C4-2B (cell line): ENCODE measurements around the gene WNT3.

Experiments used
- H3K27ac ChIP-seq: fragments of 450-650 bp; 2 replicates; pipeline ENCODE4 v1.5.1; 2017
- ZFX ChIP-seq: fragments of 450-650 bp; IDR thresholded peaks from 2 replicates; pipeline ENCODE4 v1.6.1; 2017
- TF ChIP-seq, protein P1 (sequence below): fragments of 450-650 bp; conservative IDR thresholded peaks from 2 replicates; pipeline ENCODE4 v1.5.1; 2017; ENCODE audit warnings: mild to moderate bottlenecking

Gene WNT3

DNA sequence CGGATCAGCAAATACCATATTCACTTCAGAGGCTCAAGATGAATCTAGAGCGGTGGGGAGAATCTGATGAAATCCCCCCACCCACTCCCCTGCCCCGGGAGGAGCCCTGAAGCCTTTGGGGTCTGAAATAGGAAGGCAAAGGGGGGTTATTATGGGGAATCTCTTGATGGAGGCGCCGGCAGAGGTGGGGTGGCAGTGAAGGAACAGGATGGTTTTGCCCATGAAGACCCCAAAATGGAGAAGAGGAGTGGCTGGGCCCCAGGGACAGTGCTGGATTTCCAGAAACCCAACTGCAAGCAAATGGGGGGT, 637 bp downstream of the WNT3 start:
- no peak for TF ChIP-seq ZFX
- TF ChIP-seq, protein P1, sequence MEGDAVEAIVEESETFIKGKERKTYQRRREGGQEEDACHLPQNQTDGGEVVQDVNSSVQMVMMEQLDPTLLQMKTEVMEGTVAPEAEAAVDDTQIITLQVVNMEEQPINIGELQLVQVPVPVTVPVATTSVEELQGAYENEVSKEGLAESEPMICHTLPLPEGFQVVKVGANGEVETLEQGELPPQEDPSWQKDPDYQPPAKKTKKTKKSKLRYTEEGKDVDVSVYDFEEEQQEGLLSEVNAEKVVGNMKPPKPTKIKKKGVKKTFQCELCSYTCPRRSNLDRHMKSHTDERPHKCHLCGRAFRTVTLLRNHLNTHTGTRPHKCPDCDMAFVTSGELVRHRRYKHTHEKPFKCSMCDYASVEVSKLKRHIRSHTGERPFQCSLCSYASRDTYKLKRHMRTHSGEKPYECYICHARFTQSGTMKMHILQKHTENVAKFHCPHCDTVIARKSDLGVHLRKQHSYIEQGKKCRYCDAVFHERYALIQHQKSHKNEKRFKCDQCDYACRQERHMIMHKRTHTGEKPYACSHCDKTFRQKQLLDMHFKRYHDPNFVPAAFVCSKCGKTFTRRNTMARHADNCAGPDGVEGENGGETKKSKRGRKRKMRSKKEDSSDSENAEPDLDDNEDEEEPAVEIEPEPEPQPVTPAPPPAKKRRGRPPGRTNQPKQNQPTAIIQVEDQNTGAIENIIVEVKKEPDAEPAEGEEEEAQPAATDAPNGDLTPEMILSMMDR: no peak
- H3K27ac ChIP-seq: no peak overlapping the region

DNA sequence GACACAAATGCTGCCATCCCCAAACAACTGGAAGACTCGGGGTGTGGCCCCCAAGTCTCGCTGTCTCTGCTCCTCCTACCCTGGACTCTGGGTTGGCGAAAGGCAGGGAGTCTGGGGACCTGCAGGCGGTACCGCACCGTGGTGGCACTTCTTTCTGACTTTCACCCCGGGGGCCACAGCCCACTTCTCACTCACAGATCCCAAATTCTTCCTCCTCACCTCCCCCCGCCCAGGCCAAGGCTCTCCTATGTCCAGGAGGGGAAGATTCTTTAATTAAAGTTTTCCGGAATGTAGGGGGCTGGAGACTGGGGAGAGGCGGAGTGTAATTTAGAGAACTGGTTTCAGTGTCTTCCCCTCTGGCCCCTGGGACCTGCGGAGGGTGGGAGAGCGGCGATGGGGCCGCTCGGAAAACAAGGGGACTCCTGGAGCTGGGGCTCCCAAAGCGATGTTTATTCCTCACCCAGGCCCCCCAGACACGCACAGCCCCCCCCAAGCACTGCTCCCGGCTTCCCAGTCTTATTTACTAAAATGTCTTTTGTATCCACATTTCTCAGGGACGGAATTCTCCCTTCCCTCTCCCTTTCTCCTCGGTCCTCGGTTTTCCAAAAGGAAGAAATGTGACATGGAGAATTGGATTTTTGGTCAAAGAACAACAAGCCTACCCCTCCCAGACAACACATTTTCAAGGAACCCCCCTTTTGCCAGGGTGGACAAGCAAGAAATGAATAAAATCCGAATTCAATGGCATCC, 1.2 kb downstream of the WNT3 start:
- H3K27ac ChIP-seq: no peak overlapping the region
- TF ChIP-seq, protein P1: no peak
- TF ChIP-seq ZFX: no peak

DNA sequence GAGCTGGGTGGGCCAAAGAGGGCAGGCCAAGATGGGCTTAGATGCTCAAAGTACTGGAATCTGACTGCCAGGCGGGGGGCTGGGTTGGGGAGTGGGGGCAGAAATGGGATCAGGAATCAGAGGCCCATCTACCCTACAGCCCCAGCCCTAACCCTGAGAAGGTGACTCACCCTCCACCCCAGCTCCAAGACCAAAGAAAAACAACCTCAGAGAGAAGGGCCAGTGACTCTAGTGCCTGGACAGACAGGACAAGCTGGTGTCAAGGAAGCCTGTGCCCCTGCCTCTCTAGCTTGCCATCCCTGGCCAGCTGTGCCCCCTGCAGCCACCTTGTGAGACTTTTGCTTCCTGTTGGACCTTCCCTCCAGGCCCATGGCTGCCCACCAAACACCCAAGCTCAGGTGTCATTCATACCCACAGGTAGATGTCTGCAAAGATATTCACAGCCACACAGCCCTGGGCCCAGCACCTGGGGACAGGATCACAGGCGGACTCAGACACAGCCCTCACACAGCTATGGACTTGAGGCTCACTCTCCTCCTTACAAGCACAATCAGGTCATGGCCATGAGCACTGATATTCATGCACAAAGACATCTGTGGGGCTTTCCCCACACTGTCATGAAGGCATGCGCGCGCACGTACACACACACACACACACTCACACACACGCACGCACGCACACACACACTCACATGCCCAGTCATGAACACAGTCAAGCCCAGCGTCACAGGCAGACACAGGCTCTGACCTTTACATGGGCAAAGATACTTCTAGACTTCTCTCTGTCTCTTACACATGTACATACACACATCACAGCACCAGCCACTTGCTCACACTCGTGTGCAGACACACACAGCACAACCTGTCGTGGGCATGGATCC, 2.8 kb downstream of the WNT3 start:
- no peak overlapping the region for H3K27ac ChIP-seq
- TF ChIP-seq, protein P1: no peak
- no peak for TF ChIP-seq ZFX

DNA sequence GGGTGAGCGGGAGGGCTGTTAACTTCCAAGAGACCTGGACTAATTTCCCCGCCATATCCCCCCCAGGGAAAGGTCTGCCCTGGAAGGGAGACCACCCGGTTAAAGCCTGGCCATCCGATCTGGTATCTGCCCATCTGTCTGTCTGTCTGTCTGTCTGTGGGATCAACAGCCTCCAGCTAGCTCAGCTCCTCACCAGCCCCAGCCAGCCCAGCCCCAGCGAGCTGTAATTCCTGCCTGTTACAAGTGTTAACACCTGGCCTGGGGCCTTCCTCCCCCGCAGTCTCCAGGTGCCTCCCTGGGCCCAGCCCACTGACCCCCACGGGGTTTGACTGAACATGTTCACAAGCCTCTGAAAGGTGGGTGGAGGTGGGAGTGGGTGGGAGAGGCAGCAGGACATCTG, 4.0 kb downstream of the WNT3 start:
- no peak for TF ChIP-seq ZFX
- TF ChIP-seq, protein P1: no peak
- no peak overlapping the region for H3K27ac ChIP-seq

DNA sequence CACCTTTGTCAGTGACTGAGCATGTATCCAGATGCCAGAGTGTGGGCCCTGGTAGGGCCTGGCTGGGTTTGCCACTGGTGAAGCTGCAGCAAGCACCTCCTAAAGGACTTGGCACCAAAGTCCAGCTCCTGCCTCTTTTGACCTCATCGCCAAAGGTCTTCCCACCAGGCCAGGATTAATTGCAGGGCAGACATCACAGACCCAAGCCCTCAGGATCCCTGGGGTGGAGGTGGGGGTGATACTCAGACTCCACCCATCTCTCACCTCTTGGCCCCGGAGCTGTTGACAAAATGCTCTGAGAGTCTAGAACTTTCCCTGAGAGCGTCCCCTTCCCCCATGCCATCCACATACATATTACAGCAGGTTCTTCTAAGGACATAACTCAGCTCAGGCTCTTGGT, 4.6 kb downstream of the WNT3 start:
- TF ChIP-seq, protein P1: no peak

DNA sequence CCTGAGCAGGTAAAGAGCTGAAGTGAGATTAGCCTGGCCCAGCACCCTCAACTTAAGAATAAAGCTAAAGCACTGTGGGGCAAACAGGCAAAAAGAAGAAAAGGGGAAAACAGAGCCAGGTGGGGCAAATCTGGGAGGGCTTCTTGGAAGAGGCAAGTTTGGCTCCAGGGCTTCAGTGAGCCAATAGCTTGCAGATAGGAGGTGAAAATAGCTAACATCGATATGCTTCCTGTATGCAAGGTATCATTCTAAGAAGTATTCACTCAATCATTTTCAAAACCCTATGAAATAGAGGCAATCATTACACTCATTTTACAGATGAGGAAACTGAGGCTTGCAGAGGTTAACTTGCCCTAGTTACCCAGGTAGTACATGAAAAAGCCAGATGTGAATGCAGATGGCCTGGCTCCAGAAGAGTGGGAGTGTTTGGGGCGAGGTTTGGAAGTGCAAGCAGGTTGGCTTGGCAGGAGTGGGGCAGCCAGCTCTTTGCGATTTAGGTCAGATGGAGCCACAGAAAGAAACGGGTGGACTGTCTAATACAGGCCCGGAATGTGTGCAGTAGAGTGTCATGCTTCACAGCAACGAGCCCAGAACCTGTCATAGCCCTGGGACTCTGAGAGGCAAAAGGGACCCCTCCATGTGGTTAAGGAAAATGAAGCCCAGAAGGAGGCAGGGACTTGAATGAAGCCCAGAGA, 5.7 kb downstream of the WNT3 start:
- TF ChIP-seq, protein P1: no peak
- no peak for TF ChIP-seq ZFX
- H3K27ac ChIP-seq: no peak overlapping the region

More for the DNA sequence above, 4.6 kb downstream of the WNT3 start:
- no peak overlapping the region for H3K27ac ChIP-seq
